ENCODE results near the gene PRRT2.

The PRRT2 gene

DNA sequence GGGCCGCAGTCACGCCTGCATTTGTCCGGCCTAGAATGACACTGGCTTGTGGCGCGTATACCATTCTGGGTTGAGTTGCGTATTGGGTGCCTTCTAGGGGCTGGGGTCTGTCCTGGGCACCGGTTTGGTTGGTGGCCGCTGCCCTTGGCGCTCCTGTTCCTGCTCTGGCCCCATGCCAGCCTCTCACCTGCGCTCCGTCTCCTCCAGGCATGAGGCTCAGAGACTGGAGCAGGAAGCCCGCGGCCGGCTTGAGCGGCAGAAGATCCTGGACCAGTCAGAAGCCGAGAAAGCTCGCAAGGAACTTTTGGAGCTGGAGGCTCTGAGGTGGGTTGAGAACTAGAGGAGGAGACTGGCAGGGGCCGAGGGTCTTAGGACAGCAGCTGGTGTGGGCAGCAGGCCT, 33.7 kb downstream of the PRRT2 start:
- Histone ChIP-seq H3K79me2 (ENCODE audit: insufficient read depth, low read length) (no peaks in the 10 kb centered on the region), H3K4me1 (ENCODE audit: insufficient read depth, low read length, poor library complexity, severe bottlenecking) (no peaks in the 10 kb centered on the region)
- TF ChIP-seq, protein P1, sequence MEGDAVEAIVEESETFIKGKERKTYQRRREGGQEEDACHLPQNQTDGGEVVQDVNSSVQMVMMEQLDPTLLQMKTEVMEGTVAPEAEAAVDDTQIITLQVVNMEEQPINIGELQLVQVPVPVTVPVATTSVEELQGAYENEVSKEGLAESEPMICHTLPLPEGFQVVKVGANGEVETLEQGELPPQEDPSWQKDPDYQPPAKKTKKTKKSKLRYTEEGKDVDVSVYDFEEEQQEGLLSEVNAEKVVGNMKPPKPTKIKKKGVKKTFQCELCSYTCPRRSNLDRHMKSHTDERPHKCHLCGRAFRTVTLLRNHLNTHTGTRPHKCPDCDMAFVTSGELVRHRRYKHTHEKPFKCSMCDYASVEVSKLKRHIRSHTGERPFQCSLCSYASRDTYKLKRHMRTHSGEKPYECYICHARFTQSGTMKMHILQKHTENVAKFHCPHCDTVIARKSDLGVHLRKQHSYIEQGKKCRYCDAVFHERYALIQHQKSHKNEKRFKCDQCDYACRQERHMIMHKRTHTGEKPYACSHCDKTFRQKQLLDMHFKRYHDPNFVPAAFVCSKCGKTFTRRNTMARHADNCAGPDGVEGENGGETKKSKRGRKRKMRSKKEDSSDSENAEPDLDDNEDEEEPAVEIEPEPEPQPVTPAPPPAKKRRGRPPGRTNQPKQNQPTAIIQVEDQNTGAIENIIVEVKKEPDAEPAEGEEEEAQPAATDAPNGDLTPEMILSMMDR (conservative IDR thresholded peaks at IDR 0.05; ENCODE audit: low read length), result no peak
- no peak for TF ChIP-seq EZH2phosphoT487 (IDR thresholded peaks at IDR 0.05; ENCODE audit: borderline replicate concordance)

GRCh38 chr16:29848420-29849297, 36.7 kb downstream of the PRRT2 start:
- H3K36me3 ChIP-seq (ENCODE audit: insufficient read depth, low read length), result no peaks in the 10 kb centered on the region
- H3K79me2 ChIP-seq (ENCODE audit: insufficient read depth, low read length), result no peaks in the 10 kb centered on the region
- no peaks in the 10 kb centered on the region for H4K20me1 ChIP-seq (ENCODE audit: insufficient read depth, low read length, poor library complexity, severe bottlenecking)

More for the DNA sequence above, 33.7 kb downstream of the PRRT2 start:
- H3F3A ChIP-seq (ENCODE audit: low read depth), result no peaks in the 10 kb centered on the region
- H3K4me2 ChIP-seq (ENCODE audit: low read depth, low read length, poor library complexity, severe bottlenecking), result no peak overlapping the region
- H2AFZ ChIP-seq (ENCODE audit: low read length), result no peak overlapping the region
- H3K9me3 ChIP-seq (ENCODE audit: insufficient read depth, low read depth, low read length), result no peaks in the 10 kb centered on the region
- H3K27me3 ChIP-seq (ENCODE audit: insufficient read depth, low read length, poor library complexity, severe bottlenecking), result no peaks in the 10 kb centered on the region
- no peaks in the 10 kb centered on the region for H3K9me2 ChIP-seq (replicated peaks; ENCODE audit: low read depth, low read length)
- no peak overlapping the region for H3K4me3 ChIP-seq (ENCODE audit: low read length, poor library complexity, severe bottlenecking)
- no peak overlapping the region for H3K9ac ChIP-seq (ENCODE audit: low read depth, low read length, poor library complexity, severe bottlenecking)
- no peaks in the 10 kb centered on the region for H3K36me3 ChIP-seq (ENCODE audit: insufficient read depth, low read length)
- no peaks in the 10 kb centered on the region for H4K20me1 ChIP-seq (ENCODE audit: insufficient read depth, low read length, poor library complexity, severe bottlenecking)

GRCh38 chr16:29849505-29849904, 37.5 kb downstream of the PRRT2 start:
- Histone ChIP-seq H3K4me2 (ENCODE audit: low read depth, low read length, poor library complexity, severe bottlenecking) (no peak overlapping the region), H2AFZ (ENCODE audit: low read length) (no peak overlapping the region), H3K9me2 (replicated peaks; ENCODE audit: low read depth, low read length) (no peaks in the 10 kb centered on the region), H3K9me3 (ENCODE audit: insufficient read depth, low read depth, low read length) (no peaks in the 10 kb centered on the region), H4K20me1 (ENCODE audit: insufficient read depth, low read length, poor library complexity, severe bottlenecking) (no peaks in the 10 kb centered on the region), H3K4me1 (ENCODE audit: insufficient read depth, low read length, poor library complexity, severe bottlenecking) (no peaks in the 10 kb centered on the region), H3K79me2 (ENCODE audit: insufficient read depth, low read length) (no peaks in the 10 kb centered on the region), H3K4me3 (ENCODE audit: low read length, poor library complexity, severe bottlenecking) (no peak overlapping the region), H3K27me3 (ENCODE audit: insufficient read depth, low read length, poor library complexity, severe bottlenecking) (no peaks in the 10 kb centered on the region), H3K9ac (ENCODE audit: low read depth, low read length, poor library complexity, severe bottlenecking) (no peak overlapping the region), H3F3A (ENCODE audit: low read depth) (no peaks in the 10 kb centered on the region), H3K36me3 (ENCODE audit: insufficient read depth, low read length) (no peaks in the 10 kb centered on the region)
- TF ChIP-seq, protein P1 (conservative IDR thresholded peaks at IDR 0.05; ENCODE audit: low read length), result no peak

More at GRCh38 chr16:29848420-29849297, 36.7 kb downstream of the PRRT2 start:
- Histone ChIP-seq H3K27me3 (ENCODE audit: insufficient read depth, low read length, poor library complexity, severe bottlenecking) (no peaks in the 10 kb centered on the region), H3K4me3 (ENCODE audit: low read length, poor library complexity, severe bottlenecking) (no peak overlapping the region), H2AFZ (ENCODE audit: low read length) (no peak overlapping the region), H3F3A (ENCODE audit: low read depth) (no peaks in the 10 kb centered on the region), H3K9ac (ENCODE audit: low read depth, low read length, poor library complexity, severe bottlenecking) (no peak overlapping the region), H3K4me1 (ENCODE audit: insufficient read depth, low read length, poor library complexity, severe bottlenecking) (no peaks in the 10 kb centered on the region), H3K4me2 (ENCODE audit: low read depth, low read length, poor library complexity, severe bottlenecking) (no peak overlapping the region), H3K9me3 (ENCODE audit: insufficient read depth, low read depth, low read length) (no peaks in the 10 kb centered on the region), H3K9me2 (replicated peaks; ENCODE audit: low read depth, low read length) (no peaks in the 10 kb centered on the region)
- TF ChIP-seq, protein P1 (conservative IDR thresholded peaks at IDR 0.05; ENCODE audit: low read length), result peak; percentile 92
- no peak for TF ChIP-seq EZH2phosphoT487 (IDR thresholded peaks at IDR 0.05; ENCODE audit: borderline replicate concordance)
